ENCODE measurements around the gene AAGAB.

The AAGAB gene

GRCh38 chr15:67187351-67187854 is 67.1 kb downstream of the AAGAB start:
- DNase-seq (ENCODE audit: low spot score) = no peak

DNA sequence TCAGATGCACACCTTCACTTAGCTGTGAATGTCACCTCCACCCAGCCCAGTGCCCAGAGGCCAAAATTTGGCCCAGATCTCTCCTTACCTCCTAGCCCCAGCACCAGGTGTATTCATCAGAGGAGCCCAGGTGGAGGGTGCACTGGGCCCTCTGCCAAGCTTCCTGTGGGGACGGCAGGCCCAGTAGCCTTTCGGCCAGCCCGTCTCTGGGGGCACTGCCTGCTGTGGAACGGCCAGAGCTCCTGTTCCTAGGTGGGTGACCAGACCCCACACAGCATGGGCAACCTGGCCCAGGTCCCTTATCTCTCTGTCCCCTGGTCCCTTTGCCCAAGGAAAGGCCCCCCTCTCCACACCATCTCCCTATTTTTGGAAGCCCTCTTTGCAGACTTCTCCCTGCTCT is 67.8 kb downstream of the AAGAB start:
- DNase-seq (ENCODE audit: low spot score) = no peak

GRCh38 chr15:67186226-67186649 is 68.2 kb downstream of the AAGAB start:
- DNase-seq (ENCODE audit: low spot score) = peak; percentile 65

DNA sequence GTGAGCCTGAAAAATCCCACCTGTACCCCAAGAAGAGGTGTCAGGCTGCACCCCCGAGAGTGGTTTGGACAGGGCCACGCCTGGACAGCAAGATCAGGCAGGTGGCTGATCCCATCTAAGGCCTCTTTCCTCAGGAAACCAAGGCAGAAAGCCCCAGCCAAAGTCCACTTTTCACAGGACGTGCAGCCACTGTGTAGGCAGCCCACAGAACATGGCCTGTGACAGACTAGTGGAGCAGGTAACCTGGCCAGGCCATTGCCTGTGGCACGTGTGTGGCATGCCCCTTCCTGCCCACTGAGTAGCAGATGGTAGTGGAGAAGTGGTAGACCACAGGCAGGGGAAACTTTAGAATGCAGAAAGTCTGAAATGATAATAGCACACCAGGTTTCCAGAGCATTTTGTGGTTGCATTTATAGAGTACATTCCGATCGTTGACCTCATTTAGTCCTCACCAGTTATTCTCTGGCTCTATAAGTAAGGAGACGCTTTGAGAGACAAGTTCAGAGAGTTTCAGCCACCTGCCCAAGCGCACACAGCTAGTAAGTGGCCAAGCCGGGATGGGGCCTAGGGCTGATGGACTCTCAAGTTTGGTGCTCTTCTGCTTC is 68.7 kb downstream of the AAGAB start:
- peak; percentile 64 for DNase-seq (ENCODE audit: low spot score)

DNA sequence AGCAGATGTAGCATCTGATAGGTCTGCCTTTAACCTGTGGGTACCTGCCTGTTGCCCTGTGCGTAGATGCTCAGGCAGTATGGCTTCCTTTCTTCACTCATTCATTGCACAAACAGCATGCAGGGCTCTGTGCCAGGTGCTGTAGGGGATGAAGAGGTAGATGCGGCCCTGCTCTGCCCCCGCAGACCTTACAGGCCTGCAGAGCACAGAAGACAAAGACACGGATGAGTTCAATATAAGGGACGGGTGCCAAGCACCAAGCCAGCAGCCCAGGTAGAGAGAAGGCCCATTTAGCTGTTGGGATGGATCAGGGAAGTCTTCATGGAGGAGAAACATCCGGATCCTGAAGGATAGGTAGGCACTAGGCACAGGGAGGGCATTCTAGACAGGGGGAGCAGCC is 69.4 kb downstream of the AAGAB start:
- DNase-seq (ENCODE audit: low spot score) = no peak

DNA sequence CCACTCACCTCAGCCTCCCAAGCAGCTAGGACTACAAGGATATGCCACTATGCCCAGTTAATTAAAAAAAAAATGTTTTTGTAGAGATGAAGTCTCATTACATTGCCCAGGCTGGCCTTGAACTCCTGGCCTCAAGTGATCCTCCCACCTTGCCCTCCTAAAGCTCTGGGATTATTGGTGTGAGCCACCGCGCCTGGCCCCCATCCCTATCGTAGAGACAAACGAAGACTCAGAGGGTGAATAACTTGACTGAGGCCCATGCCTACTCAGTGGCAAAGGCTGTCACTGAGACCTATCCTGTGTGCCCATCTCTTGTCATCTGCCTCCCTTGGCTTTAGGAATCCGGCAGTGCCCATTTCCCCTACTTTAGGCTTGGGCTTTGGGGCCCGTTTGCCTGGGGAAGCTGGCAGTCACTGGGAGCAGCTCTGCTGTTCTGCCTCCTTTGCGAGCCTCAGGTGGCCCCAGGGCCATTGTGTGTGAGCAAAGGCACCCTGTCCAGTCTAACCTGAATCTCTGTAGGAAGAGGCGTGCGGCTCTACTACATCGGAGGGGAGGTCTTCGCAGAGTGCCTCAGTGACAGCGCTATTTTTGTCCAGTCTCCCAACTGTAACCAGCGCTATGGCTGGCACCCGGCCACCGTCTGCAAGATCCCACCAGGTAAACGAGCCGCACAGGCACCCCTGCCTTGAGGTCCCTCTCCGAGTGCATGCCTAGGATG is 70.1 kb downstream of the AAGAB start:
- peak; percentile 56 for DNase-seq (ENCODE audit: low spot score)

DNA sequence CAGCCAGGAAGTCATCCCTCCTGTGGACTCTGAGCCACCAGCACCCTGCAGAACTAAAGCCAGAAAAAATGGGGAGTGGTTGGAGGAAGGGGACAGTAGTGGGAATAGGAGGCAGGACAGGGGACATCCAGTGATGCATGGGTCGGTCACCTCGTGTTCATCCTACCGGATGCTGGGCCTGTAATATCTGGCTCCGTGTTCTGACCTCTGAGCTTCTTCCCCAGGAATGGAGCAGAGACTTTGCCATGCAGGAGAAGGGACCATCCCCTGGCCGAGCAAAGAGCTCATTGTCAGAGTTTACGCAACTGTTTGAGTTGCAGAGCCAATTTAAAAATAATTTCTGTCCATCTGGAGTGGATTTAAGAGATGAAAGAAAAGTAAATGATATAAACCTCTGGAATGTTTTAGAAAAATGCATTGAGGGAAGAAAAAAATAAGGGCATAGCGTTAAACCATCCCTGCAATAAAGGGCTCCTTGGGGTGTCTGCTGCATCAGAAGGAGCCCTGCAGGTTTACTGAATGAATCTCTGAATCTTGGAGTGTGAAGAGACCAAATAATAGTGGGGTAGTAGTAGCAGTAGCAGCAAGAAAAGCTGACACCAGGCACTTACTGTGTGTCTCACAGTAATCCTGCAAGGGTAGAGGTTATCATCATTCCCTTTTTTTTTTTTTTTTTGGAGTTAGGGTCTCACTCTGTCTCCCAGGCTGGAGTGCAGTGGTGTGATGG is 70.9 kb downstream of the AAGAB start:
- DNase-seq (ENCODE audit: low spot score) = peak; percentile 41

- DNase-seq (ENCODE audit: low spot score) = peak; percentile 48
Measured at GRCh38 chr15:67181221-67181639, 73.2 kb downstream of the AAGAB start.

DNA sequence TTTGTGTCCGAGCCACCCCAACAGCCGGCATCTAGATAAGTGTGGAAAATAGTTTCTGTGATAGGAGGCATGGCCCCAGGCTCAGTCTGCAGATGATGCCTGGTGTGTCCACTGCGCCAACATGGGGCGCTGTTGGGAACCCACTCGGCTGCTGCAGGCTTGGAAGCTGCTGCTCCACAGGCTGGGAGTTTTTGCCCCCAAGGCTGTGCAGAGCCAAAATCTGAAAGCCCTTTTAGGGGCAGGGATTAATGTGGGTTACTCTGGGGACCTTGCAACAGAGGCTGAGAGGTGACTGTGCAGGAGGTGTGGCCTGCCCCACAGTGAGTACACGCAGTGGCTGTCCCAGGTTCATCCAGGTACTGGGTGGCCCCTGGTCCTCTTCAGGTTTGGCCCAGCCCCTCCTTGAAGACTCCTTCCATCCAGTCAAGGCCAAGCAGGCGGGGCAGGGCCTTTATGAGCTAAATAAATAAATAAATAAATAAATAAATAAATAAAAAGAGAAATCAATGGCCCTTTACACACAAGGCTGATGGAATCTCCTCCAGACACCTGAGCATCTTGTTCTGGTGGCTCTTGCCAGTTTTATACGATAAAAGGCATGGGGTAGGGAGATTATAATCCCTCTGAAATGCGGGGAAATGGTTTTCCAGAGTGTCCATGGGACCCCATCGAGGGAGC is 73.8 kb downstream of the AAGAB start:
- DNase-seq (ENCODE audit: low spot score) = peak; percentile 60

- DNase-seq (ENCODE audit: low spot score) = peak; percentile 40
Measured at GRCh38 chr15:67180035-67180434, 74.4 kb downstream of the AAGAB start.

DNA sequence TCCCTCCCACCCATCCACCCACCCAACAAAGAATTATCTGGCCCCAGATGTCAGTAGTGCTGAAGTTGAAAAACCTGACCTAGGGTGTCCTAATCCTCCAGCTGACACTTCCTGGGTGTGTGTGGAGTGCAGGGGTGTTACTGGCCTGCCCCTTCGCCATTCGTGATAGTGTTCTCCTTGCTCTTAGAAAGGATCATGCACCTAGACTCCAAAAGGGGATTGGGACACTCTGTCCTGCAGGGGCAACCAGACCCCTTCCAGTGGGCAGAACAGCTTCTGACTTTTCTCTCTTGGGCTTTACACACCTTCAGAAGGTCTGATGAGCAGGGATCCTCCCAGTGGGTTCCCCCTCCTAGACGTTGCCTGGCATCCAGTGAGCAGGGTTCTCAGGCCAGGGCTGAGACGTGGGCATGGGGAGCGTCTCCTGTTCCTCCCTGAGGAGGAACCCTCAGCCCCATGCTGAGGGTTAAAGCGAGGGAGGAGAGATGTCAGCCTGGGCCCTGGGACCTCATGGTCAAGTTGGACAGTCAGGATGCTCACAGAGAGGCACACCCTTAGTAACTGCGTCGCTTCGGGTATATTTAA is 75.0 kb downstream of the AAGAB start:
- peak; percentile 40 for DNase-seq (ENCODE audit: low spot score)

- peak; percentile 57 for DNase-seq (ENCODE audit: low spot score)
Measured at GRCh38 chr15:67178569-67179210, 75.8 kb downstream of the AAGAB start.

DNA sequence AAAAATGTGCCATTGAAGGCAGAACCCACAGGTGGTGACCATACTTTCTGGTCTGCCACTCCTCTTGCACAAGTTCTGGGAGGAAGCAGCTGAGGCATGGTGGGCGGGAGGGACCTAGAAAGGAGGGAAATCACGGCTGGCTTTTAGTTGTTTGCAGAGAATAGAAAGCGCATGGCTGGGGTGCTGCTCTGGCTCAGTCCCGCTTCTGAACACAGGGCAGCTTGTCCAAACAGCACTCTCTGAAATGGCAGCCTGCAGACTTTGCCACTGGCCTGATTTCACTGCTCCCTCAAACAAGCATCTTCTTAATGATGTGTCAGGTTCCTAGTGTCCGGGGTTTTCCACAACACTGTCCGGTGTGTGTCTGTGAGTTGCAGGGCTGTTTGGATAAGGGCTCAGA is 76.7 kb downstream of the AAGAB start:
- DNase-seq (ENCODE audit: low spot score) = peak; percentile 65

DNA sequence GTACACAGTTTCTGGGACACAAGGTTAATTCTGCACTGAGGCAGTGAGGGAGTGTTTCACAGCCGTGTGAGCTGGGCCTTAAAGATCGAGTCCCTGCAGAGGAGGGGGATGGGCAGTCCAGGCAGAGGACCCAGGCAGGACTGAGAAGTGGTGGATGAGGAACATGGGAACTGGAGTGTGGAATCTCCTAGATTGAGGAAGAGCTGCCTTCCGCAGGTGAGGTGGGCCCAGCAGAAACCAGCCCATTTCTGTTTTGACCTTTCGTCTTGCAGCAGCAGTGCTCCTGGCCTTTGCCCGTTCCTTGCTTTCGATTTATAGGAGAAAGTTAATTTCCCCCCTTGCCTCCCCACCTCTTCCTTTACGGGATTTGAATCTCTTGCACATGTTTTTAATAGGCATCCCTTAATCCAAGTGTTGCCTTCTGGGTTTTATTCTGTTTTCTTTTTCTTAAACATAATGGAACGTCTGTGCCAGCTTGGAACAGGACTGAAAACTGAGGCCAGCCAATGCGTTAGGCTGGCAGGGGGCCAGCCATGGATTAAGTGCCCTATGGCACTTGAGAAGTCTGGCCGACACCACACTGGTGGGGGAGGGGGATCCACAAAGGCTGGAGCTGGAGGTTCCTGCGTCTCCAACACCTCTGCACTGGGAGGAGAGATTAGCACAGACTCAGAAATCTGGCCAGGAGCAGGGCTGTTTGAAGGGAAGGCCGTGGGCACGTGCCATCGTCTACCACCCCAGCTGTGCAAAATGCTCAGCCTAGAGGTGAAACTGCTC is 78.1 kb downstream of the AAGAB start:
- DNase-seq (ENCODE audit: low spot score) = peak; percentile 68

- DNase-seq (ENCODE audit: low spot score) = peak; percentile 59
Measured at GRCh38 chr15:67175643-67176071, 78.8 kb downstream of the AAGAB start.

GRCh38 chr15:67174864-67175573 is 79.4 kb downstream of the AAGAB start:
- peak; percentile 47 for DNase-seq (ENCODE audit: low spot score)

GRCh38 chr15:67174446-67174845 is 80.0 kb downstream of the AAGAB start:
- DNase-seq (ENCODE audit: low spot score) = peak; percentile 3

DNA sequence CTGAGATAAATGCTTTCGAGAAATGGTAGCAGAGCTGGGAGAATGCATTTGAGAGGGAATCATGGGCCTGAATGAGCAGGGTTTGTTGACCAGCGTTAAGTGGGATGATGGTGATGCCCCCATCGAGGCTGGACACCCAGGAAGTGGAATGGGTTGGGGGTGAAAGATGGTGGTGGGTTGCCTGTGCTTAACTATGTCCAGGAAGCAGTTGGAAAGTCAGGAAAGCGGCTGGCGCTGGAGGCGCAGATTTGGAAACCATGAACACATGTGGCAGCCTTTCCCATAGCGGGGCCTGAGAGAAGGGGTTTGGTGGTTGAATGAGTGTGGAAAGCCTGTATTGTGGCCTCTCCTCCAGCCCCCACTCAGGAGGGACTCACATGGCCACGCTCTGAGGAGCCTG is 80.7 kb downstream of the AAGAB start:
- DNase-seq (ENCODE audit: low spot score) = peak; percentile 28

DNA sequence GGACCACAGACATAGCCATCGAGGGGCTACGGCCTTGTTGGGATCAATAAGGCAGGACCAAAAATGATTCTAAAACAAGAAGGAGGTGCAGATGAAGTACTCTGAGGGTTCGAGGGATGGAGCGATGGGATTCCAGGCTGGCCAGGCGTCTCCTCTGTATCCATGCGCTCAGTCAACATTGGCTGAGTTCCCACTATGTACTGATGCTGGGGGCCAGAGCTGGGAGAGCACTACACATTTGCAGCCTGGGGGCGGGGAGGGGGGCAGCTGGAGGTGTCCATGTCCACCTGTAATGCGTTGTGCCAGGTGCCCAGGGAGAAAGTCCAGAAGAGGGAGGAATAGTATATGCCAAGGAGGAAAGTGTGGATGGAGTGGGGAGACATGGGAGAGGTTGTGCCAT is 81.5 kb downstream of the AAGAB start:
- DNase-seq (ENCODE audit: low spot score) = peak; percentile 50

DNA sequence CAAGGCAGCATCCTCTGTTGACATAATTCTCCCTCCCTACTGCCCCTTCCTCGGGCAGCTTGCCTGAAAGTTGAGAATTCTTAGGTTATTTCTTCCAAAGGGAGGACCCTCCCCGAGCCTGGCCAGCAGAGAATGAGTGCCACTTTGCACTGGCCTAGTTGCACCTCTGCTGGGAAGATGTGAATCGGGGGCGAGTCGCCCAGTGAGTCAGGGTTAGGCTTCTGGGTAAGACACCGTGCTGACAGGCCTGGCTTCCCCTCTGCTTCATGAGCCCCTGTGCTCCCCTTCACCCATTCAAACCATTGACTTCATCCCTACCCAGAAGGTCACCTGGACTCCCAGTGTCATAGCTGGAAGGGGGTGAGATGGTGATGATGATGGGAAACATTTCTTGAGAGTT is 82.3 kb downstream of the AAGAB start:
- DNase-seq (ENCODE audit: low spot score) = peak; percentile 44

Data from left forelimb (tissue), 1 donor.